Measurements from ENCODE around the gene C2orf76.
"Not testable (repeated sequence)": the region's sequence is repeated elsewhere in the genome, so short reads cannot be mapped to it uniquely, and the experiment has no call there.

Gene C2orf76

GRCh38 chr2:119366649-119367471, at the start of gene C2orf76, which contains the start of gene DBI:
TSS of gene C2orf76 (minus strand) at chr2:119366834. CDS start at chr2:119339959, 26,875 bp downstream.
TSS of gene DBI (plus strand) at chr2:119366977. CDS start at chr2:119367052, 75 bp downstream.
- DNase-seq (ENCODE audit: low spot score), result peak; percentile 96

GRCh38 chr2:119415630-119416029, 49.0 kb upstream of the C2orf76 start:
- no peak for DNase-seq (ENCODE audit: low spot score)

- no peak for DNase-seq (ENCODE audit: low spot score)
Observed at GRCh38 chr2:119414894-119415293, 48.3 kb upstream of the C2orf76 start.

- no peak for DNase-seq (ENCODE audit: low spot score)
Observed at GRCh38 chr2:119409506-119409905, 42.9 kb upstream of the C2orf76 start.

GRCh38 chr2:119408221-119408619, 41.6 kb upstream of the C2orf76 start:
- DNase-seq (ENCODE audit: low spot score), result no peak

GRCh38 chr2:119407430-119408220, 41.0 kb upstream of the C2orf76 start:
- DNase-seq (ENCODE audit: low spot score), result peak; percentile 60

- no peak for DNase-seq (ENCODE audit: low spot score)
Observed at GRCh38 chr2:119405151-119405550, 38.5 kb upstream of the C2orf76 start.

GRCh38 chr2:119403618-119404017, 37.0 kb upstream of the C2orf76 start:
- DNase-seq (ENCODE audit: low spot score), result not testable (repeated sequence)

- DNase-seq (ENCODE audit: low spot score), result no peak
Observed at GRCh38 chr2:119402645-119403560, 36.3 kb upstream of the C2orf76 start.

- no peak for DNase-seq (ENCODE audit: low spot score)
Observed at GRCh38 chr2:119402106-119402505, 35.5 kb upstream of the C2orf76 start.

GRCh38 chr2:119397196-119397595, 30.6 kb upstream of the C2orf76 start:
- DNase-seq (ENCODE audit: low spot score), result no peak

- DNase-seq (ENCODE audit: low spot score), result no peak
Observed at GRCh38 chr2:119393971-119394748, 27.5 kb upstream of the C2orf76 start.

GRCh38 chr2:119389615-119390306, 23.1 kb upstream of the C2orf76 start:
- DNase-seq (ENCODE audit: low spot score), result no peak

- peak; percentile 61 for DNase-seq (ENCODE audit: low spot score)
Observed at GRCh38 chr2:119387381-119388129, 20.9 kb upstream of the C2orf76 start.

GRCh38 chr2:119385466-119385865, 18.8 kb upstream of the C2orf76 start:
- DNase-seq (ENCODE audit: low spot score), result no peak

- no peak for DNase-seq (ENCODE audit: low spot score)
Observed at GRCh38 chr2:119384971-119385370, 18.3 kb upstream of the C2orf76 start.

GRCh38 chr2:119383410-119384140, 16.9 kb upstream of the C2orf76 start:
- no peak for DNase-seq (ENCODE audit: low spot score)

GRCh38 chr2:119378566-119378965, 11.9 kb upstream of the C2orf76 start:
- DNase-seq (ENCODE audit: low spot score), result no peak

- no peak for DNase-seq (ENCODE audit: low spot score)
Observed at GRCh38 chr2:119377993-119378345, 11.3 kb upstream of the C2orf76 start.
